CD4-positive, alpha-beta T cell (primary cell): ENCODE data around the gene ZNF701. TPM values are rescaled to one million over a fixed set of nuclear protein-coding genes. Genes with fewer than 3 reads are reported as not detected.
A peak's percentile ranks its signal among the peaks of the same experiment; 100 is the strongest.
"Not testable (repeated sequence)": the region's sequence is repeated elsewhere in the genome, so short reads cannot be mapped to it uniquely, and the experiment has no call there.

Source experiments
- ATAC-seq: fragments of 200-7000 bp; cut with Tn5 transposase; one replicate; pipeline ENCODE4 v1.10.0; 2022; ENCODE audit warnings: mild to moderate bottlenecking; ENCODE audit not compliant: poor library complexity
- CTCF ChIA-PET: fragments of 350-600 bp; sonication (Branson Sonifier 250); formaldehyde crosslinking; loops from one replicate; lab custom pipeline; 2021; ENCODE audit warnings: antibody characterized with exemption, inconsistent platforms; lab: Charles Lee
- POLR2A ChIA-PET: fragments of 350-600 bp; sonication (Branson Sonifier 250); formaldehyde crosslinking; loops from one replicate; lab custom pipeline; 2021; ENCODE audit warnings: antibody characterized with exemption, inconsistent platforms; lab: Charles Lee
- DNase-seq, 14 experiments: peaks; one replicate each; pipeline ENCODE4 v3.0.0-alpha.2; 2013 to 2020; ENCODE audit warnings: mixed read lengths in 2 of 14
- H3K27ac ChIP-seq, 2 donors: one replicate each; pipeline versions ENCODE4 v1.5.1 to v1.7.0; 2013; ENCODE audit warnings: low read length in 2 of 2, low read depth in 1 of 2, mild to moderate bottlenecking in 1 of 2
- H3K27me3 ChIP-seq, 2 experiments: 1 replicate in 1 of 2; 2 replicates in 1 of 2; pipeline versions ENCODE4 v1.6.1 to v1.7.0; 2013; ENCODE audit warnings: low read length in 2 of 2, control low read depth in 1 of 2, mild to moderate bottlenecking in 1 of 2, moderate library complexity in 1 of 2; ENCODE audit not compliant: insufficient read depth in 2 of 2, control insufficient read depth in 1 of 2
- H3K36me3 ChIP-seq: one replicate; pipeline ENCODE4 v1.6.1; 2013; ENCODE audit warnings: low read length, control low read depth; ENCODE audit not compliant: insufficient read depth
- H3K4me1 ChIP-seq: one replicate; pipeline ENCODE4 v1.6.1; 2013; ENCODE audit warnings: low read length, control low read depth; ENCODE audit not compliant: insufficient read depth
- H3K4me3 ChIP-seq: one replicate; pipeline ENCODE4 v1.5.1; 2013; ENCODE audit warnings: mild to moderate bottlenecking, low read length, moderate library complexity
- H3K9me3 ChIP-seq, 2 experiments: 1 replicate in 1 of 2; 2 replicates in 1 of 2; pipeline versions ENCODE4 v1.6.1 to v1.7.0; 2013; ENCODE audit warnings: low read length in 2 of 2, mild to moderate bottlenecking in 2 of 2, control low read depth in 1 of 2, moderate library complexity in 1 of 2; ENCODE audit not compliant: control insufficient read depth in 1 of 2, insufficient read depth in 1 of 2
- H3K27ac Mint-ChIP-seq: one replicate; pipeline ENCODE4 v1.8.0; 2020; ENCODE audit warnings: mixed read lengths
- H3K27me3 Mint-ChIP-seq: one replicate; pipeline ENCODE4 v1.8.0; 2021; ENCODE audit warnings: mixed read lengths
- H3K36me3 Mint-ChIP-seq: one replicate; pipeline ENCODE4 v1.8.0; 2021; ENCODE audit warnings: low read depth, mixed read lengths
- H3K4me1 Mint-ChIP-seq: one replicate; pipeline ENCODE4 v1.8.0; 2021; ENCODE audit warnings: low read depth, mixed read lengths
- H3K4me3 Mint-ChIP-seq: one replicate; pipeline ENCODE4 v1.8.0; 2020; ENCODE audit warnings: mild to moderate bottlenecking, mixed read lengths
- H3K9me3 Mint-ChIP-seq: one replicate; pipeline ENCODE4 v1.8.0; 2020; ENCODE audit warnings: mixed read lengths
- intact Hi-C, 2 experiments: fragments of 100-400 bp; cut with DNase I in 1 of 2; cut with micrococcal nuclease in 1 of 2; formaldehyde crosslinking; loops; one replicate each; pipeline versions ENCODE4 v1.15.1 to v1.9.0; 2023 to 2025; cut with DNase I, micrococcal nuclease
- total RNA-seq, 174 experiments: library from RNA in 2 of 174; stranded (reverse) in 2 of 174; gene quantifications; one replicate each; pipeline ENCODE4 v1.2.3 and lab custom pipeline; 2021 to 2026
- TF ChIP-seq, protein P1 (sequence below): fragments of 200-600 bp; IDR thresholded peaks from one replicate; pipeline ENCODE4 v1.8.0; 2022; ENCODE audit warnings: antibody characterized with exemption, mild to moderate bottlenecking

ZNF701 gene
- total RNA-seq, 2 experiments from 2014 or later, result 7.9 to 8.2 TPM

DNA sequence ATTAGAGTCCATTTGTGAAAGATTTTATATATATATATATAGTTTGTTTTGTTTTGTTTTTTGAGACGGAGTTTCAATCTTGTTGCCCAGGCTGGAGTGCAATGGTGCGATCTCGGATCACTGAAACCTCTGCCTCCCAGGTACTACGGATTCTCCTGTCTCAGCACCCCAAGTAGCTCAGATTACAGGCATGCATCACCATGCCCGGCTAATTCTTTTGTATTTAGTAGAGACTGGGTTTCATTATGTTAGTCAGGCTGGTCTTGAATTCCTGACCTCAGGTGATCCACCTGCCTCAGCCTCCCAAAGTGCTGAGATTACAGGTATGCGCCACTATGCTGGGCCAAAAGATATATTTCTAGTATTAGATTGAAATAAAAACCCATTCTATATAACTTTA, 4.0 kb upstream of the ZNF701 start:
- POLR2A ChIA-PET, result interaction anchor here (0.6 kb wide), 1 partner anchor 1172 kb away, joined by 3 read pairs; no protein-coding TSS in a partner anchor
- peaks cover 4% of the 10 kb centered on the region for H3K9me3 Mint-ChIP-seq
- ATAC-seq, result no peak

DNA sequence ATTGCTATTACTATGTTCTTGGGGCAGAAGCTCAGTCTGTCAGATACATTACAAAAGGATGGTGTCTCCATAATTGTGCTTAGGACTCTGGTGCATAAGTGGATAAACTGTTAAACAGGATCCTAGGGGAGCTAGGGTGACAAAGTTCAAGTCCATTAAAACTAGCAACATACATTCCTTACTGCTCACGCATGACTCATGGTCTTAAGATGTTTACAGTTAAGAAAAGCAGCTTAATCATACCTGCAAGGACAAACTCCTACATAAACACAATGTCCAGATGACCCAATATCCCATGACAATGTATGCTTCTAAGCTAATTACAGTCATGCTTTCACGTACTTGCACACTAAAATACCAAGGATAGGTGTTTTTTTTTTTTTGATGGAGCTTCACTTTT, 3.5 kb upstream of the ZNF701 start:
- Mint-ChIP-seq H3K4me3 (no peak overlapping the region), H3K36me3 (peaks cover 60% of the 10 kb centered on the region), H3K27ac (no peak overlapping the region), H3K9me3 (peaks cover 4% of the 10 kb centered on the region), H3K4me1 (peaks cover 19% of the 10 kb centered on the region), H3K27me3 (no peaks in the 10 kb centered on the region)
- no peaks in the 10 kb centered on the region for H3K27me3 ChIP-seq
- peaks cover 19% of the 10 kb centered on the region for H3K4me1 ChIP-seq
- TF ChIP-seq, protein P1, sequence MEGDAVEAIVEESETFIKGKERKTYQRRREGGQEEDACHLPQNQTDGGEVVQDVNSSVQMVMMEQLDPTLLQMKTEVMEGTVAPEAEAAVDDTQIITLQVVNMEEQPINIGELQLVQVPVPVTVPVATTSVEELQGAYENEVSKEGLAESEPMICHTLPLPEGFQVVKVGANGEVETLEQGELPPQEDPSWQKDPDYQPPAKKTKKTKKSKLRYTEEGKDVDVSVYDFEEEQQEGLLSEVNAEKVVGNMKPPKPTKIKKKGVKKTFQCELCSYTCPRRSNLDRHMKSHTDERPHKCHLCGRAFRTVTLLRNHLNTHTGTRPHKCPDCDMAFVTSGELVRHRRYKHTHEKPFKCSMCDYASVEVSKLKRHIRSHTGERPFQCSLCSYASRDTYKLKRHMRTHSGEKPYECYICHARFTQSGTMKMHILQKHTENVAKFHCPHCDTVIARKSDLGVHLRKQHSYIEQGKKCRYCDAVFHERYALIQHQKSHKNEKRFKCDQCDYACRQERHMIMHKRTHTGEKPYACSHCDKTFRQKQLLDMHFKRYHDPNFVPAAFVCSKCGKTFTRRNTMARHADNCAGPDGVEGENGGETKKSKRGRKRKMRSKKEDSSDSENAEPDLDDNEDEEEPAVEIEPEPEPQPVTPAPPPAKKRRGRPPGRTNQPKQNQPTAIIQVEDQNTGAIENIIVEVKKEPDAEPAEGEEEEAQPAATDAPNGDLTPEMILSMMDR, result no peak
- H3K36me3 ChIP-seq, result peaks cover 2% of the 10 kb centered on the region
- intact Hi-C loops, result no loop called here
- CTCF ChIA-PET, result interaction anchor here (0.6 to 0.7 kb wide), 2 partner anchors 20 to 670 kb away, joined by 3 read pairs; no protein-coding TSS in a partner anchor
- H3K9me3 ChIP-seq, result peaks cover 51 to 63% of the 10 kb centered on the region in 2 experiments
- H3K27ac ChIP-seq, result no peak overlapping the region
- no peak overlapping the region for H3K4me3 ChIP-seq
- ATAC-seq (no peak), DNase-seq (no peak)
- POLR2A ChIA-PET, result interaction anchor here (0.6 kb wide), 1 partner anchor 1172 kb away, joined by 3 read pairs; no protein-coding TSS in a partner anchor

More for the DNA sequence above, 4.0 kb upstream of the ZNF701 start:
- Histone ChIP-seq H3K4me3 (no peak overlapping the region), H3K9me3 (peaks cover 53 to 62% of the 10 kb centered on the region in 2 experiments), H3K27me3 (no peaks in the 10 kb centered on the region), H3K36me3 (peaks cover 4% of the 10 kb centered on the region), H3K27ac (no peak overlapping the region), H3K4me1 (peaks cover 14% of the 10 kb centered on the region)
- peaks cover 14% of the 10 kb centered on the region for H3K4me1 Mint-ChIP-seq
- H3K36me3 Mint-ChIP-seq, result peaks cover 60% of the 10 kb centered on the region
- H3K4me3 Mint-ChIP-seq, result no peak overlapping the region
- CTCF ChIA-PET, result interaction anchor here (0.6 to 0.7 kb wide), 2 partner anchors 19 to 669 kb away, joined by 3 read pairs; no protein-coding TSS in a partner anchor
- H3K27me3 Mint-ChIP-seq, result no peaks in the 10 kb centered on the region
- H3K27ac Mint-ChIP-seq, result no peak overlapping the region
- DNase-seq, result no peak
- TF ChIP-seq, protein P1, result no peak
- intact Hi-C loops, result no loop called here

DNA sequence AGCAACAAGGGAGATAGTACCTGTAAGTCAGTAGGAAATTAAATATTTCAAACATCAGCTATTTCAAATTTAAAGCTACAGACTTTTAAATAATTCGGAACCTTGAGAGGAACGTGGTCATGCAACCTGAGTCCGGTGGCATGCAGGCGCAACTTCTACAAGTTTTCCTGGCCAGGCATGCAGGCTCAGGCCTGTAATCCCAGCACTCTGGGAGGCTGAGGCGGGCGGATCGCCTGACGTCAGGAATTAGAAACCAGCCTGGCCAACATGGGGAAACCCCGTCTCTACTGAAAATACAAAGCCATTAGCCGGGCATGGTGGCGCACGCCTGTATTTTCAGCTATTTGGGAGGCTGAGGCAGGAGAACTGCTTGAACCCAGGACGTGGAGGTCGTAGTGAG, 2.2 kb upstream of the ZNF701 start:
- Mint-ChIP-seq H3K27me3 (no peaks in the 10 kb centered on the region), H3K4me3 (no peak overlapping the region), H3K9me3 (peaks cover 9% of the 10 kb centered on the region), H3K27ac (no peak overlapping the region), H3K4me1 (peaks cover 30% of the 10 kb centered on the region), H3K36me3 (peaks cover 60% of the 10 kb centered on the region)
- intact Hi-C loops, result no loop called here
- Histone ChIP-seq H3K4me3 (no peak overlapping the region), H3K36me3 (peaks cover 10% of the 10 kb centered on the region), H3K27me3 (no peaks in the 10 kb centered on the region), H3K4me1 (peaks cover 20% of the 10 kb centered on the region), H3K27ac (no peak overlapping the region), H3K9me3 (peaks cover 38 to 62% of the 10 kb centered on the region in 2 experiments)
- CTCF ChIA-PET, result no interaction called here
- DNase-seq (no peak), ATAC-seq (no peak)
- TF ChIP-seq, protein P1, result no peak
- POLR2A ChIA-PET, result no interaction called here

DNA sequence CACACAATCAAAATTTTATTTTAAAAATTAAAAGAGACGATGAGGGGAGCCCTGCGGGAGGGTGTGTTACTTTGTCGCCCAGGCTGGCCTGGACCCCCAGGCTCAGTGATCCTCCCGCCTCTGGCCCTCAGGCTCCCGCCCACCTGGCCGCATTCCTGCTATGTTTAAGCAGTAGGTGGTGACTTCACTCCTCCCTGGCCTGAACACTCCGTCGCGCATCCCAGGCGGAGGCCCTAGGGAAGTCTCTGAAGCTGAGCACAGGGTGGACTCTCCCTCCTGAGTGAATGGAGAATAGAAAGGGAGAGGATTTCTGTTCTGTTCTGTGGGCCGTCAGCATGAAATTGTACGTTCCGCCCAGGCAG, 468 bp upstream of the ZNF701 start:
- H3K27me3 Mint-ChIP-seq, H3K9me3 Mint-ChIP-seq, H3K27me3 ChIP-seq, POLR2A ChIA-PET, CTCF ChIA-PET, intact Hi-C loops: not testable (repeated sequence)
- ATAC-seq (peak; percentile 4), DNase-seq (peak in 1 of 14 experiments; percentile 3)
- Histone ChIP-seq H3K9me3 (peaks cover 28 to 53% of the 10 kb centered on the region in 2 experiments), H3K27ac (peak overlapping the region in 1 of 2 donors; percentile 17), H3K36me3 (peaks cover 26% of the 10 kb centered on the region), H3K4me3 (peak overlapping the region; percentile 93), H3K4me1 (peaks cover 20% of the 10 kb centered on the region)
- peak overlapping the region; percentile 84 for H3K27ac Mint-ChIP-seq
- peaks cover 37% of the 10 kb centered on the region for H3K4me1 Mint-ChIP-seq
- peak overlapping the region; percentile 87 for H3K4me3 Mint-ChIP-seq
- H3K36me3 Mint-ChIP-seq, result peaks cover 63% of the 10 kb centered on the region
